ENCODE data around the gene VAV2.

Gene VAV2

DNA sequence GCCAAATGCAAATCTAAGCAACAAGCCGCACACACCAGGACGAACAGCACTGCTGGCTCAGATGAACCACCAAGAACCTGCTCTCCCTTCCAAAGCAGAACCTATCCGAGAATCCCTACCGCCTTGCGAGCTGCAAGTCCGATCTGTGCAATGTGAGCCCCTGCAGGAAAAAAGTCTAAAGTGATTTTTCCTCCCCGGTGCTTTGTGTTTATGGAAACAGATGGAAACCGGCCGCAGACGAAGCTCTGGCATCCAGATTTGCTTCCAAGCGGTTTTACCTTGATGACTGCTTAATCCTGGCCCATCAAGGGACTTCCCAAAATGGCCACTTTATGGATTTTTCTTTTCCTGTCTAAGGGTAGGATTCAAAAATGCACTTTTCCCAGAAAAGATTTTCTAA lies 112.5 kb downstream of the VAV2 start:
- H3K27me3 ChIP-seq = no peaks in the 10 kb centered on the region
- no peak overlapping the region for H3K27ac ChIP-seq
- TF ChIP-seq, protein P1, sequence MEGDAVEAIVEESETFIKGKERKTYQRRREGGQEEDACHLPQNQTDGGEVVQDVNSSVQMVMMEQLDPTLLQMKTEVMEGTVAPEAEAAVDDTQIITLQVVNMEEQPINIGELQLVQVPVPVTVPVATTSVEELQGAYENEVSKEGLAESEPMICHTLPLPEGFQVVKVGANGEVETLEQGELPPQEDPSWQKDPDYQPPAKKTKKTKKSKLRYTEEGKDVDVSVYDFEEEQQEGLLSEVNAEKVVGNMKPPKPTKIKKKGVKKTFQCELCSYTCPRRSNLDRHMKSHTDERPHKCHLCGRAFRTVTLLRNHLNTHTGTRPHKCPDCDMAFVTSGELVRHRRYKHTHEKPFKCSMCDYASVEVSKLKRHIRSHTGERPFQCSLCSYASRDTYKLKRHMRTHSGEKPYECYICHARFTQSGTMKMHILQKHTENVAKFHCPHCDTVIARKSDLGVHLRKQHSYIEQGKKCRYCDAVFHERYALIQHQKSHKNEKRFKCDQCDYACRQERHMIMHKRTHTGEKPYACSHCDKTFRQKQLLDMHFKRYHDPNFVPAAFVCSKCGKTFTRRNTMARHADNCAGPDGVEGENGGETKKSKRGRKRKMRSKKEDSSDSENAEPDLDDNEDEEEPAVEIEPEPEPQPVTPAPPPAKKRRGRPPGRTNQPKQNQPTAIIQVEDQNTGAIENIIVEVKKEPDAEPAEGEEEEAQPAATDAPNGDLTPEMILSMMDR (IDR thresholded peaks at IDR 0.05) = no peak
- no peak overlapping the region for H3K4me3 ChIP-seq (ENCODE audit: low read depth in 1 of 2, low read length in 1 of 2)
- H3K36me3 ChIP-seq = no peaks in the 10 kb centered on the region
- H3K9me3 ChIP-seq = no peaks in the 10 kb centered on the region
- H3K4me1 ChIP-seq (ENCODE audit: control insufficient read depth in 1 of 2, insufficient read depth in 1 of 2, low read depth in 1 of 2, low read length in 1 of 2) = no peaks in the 10 kb centered on the region

DNA sequence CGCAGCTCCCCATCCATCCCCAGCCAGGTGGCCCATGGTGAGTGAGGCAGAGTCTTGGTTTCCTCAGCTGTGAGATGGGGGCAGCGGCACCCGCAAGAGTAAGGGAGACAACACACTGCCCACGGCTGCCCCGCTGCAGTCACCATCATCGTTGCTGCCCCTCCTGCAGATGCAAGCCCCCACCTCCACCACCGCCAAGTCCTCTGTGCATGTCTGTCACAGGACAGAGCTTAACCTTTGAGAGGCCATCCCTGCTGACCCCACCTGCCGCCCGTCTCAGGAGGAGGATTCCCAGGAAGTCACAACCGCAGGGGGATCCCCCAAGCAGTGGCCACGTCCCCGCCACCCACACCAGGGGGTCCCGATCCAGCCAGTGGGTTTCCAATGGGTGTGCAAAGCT lies 113.7 kb downstream of the VAV2 start:
- Histone ChIP-seq H3K9me3 (no peaks in the 10 kb centered on the region), H3K4me1 (ENCODE audit: control insufficient read depth in 1 of 2, insufficient read depth in 1 of 2, low read depth in 1 of 2, low read length in 1 of 2) (no peaks in the 10 kb centered on the region), H3K27me3 (no peaks in the 10 kb centered on the region), H3K4me3 (ENCODE audit: low read depth in 1 of 2, low read length in 1 of 2) (no peak overlapping the region), H3K27ac (no peak overlapping the region), H3K36me3 (no peaks in the 10 kb centered on the region)
- TF ChIP-seq, protein P1 (IDR thresholded peaks at IDR 0.05) = no peak

DNA sequence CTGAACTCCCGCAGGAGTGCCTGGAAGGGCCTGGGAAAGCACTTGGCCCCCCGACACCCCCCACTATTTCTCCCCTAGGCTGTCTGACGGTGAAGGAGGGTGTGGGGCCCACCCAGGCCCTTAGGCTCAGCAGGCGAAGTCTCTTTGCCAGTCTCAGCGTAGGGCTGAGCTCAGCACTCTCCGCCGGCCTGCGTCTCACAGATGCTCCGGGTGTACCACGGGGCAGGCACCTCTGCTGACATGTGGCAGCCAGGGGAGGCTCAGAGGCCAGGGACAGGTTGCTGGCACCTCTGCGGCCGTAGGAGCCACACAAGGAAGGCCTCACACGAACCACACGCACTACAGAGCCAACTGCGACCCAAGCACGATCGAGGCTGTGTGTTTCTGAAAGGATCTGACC lies 114.2 kb downstream of the VAV2 start:
- Histone ChIP-seq H3K9me3 (no peaks in the 10 kb centered on the region), H3K27ac (no peak overlapping the region), H3K36me3 (no peaks in the 10 kb centered on the region), H3K27me3 (no peaks in the 10 kb centered on the region), H3K4me1 (ENCODE audit: control insufficient read depth in 1 of 2, insufficient read depth in 1 of 2, low read depth in 1 of 2, low read length in 1 of 2) (no peaks in the 10 kb centered on the region), H3K4me3 (ENCODE audit: low read depth in 1 of 2, low read length in 1 of 2) (no peak overlapping the region)
- TF ChIP-seq, protein P1 (IDR thresholded peaks at IDR 0.05) = no peak

DNA sequence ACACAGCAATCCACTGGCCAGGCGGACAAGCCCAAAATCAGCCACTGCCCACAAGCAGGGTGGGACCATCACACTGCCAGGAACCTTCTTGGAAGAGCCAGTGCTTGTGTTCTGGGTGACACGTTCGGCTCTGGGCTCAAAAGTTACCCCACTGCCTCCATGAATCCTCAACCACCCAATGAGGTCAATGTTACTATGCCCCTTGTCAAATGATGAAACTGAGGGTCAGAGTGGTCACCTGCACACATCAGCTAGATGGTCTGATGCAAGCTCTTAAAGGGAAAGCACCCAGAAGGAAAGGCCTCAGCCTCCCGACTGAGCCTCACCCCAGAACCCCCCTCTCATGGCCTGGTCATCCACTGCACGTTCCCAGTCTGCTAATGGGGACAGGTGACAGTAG lies 114.8 kb downstream of the VAV2 start:
- H3K27me3 ChIP-seq = no peaks in the 10 kb centered on the region
- H3K36me3 ChIP-seq = no peaks in the 10 kb centered on the region
- no peak overlapping the region for H3K4me3 ChIP-seq (ENCODE audit: low read depth in 1 of 2, low read length in 1 of 2)
- no peak overlapping the region for H3K27ac ChIP-seq
- TF ChIP-seq, protein P1 (IDR thresholded peaks at IDR 0.05) = no peak
- H3K9me3 ChIP-seq = no peaks in the 10 kb centered on the region
- no peaks in the 10 kb centered on the region for H3K4me1 ChIP-seq (ENCODE audit: control insufficient read depth in 1 of 2, insufficient read depth in 1 of 2, low read depth in 1 of 2, low read length in 1 of 2)

DNA sequence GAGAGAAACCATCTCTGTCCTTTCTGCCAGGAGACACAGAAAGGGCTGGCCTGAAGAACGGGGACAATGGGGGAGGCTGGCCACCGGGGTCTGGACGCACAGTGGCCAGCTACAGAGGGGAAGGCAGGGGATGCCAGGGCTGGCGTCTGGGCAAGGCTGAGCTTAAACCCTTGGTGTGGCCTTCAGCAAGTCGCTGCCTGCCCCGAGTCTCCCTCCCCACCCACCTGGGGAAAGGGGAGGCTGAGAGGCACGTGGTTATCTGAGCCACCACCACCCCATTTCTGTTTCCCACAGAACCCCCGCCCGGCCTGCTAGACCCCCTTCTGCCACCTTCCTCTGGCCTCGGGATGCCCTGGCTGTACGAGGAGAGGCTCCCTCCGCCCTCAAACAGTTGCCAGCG lies 115.3 kb downstream of the VAV2 start:
- no peaks in the 10 kb centered on the region for H3K27me3 ChIP-seq
- H3K36me3 ChIP-seq = no peaks in the 10 kb centered on the region
- no peak overlapping the region for H3K4me3 ChIP-seq (ENCODE audit: low read depth in 1 of 2, low read length in 1 of 2)
- no peaks in the 10 kb centered on the region for H3K4me1 ChIP-seq (ENCODE audit: control insufficient read depth in 1 of 2, insufficient read depth in 1 of 2, low read depth in 1 of 2, low read length in 1 of 2)
- H3K9me3 ChIP-seq = no peaks in the 10 kb centered on the region
- TF ChIP-seq, protein P1 (IDR thresholded peaks at IDR 0.05) = no peak
- H3K27ac ChIP-seq = no peak overlapping the region

DNA sequence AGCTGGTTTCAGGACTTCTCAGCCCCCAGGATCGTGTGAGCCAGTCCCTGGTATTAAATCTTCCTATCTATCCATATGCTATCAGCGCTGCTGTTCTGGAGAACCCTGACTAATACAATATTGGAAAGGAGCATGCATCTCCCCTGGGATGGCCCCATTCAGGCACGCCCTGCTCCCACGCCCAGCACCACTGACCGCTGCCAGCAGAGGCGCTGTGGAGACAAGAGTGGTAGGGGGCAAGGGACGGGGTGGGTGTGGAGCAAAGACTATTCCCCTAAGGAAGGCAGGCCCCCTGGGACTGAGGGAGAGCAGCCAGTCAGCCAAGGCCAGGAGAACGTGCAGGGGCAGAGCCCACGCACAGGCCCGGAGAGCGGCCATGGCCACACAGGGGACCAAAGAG lies 116.0 kb downstream of the VAV2 start:
- no peak overlapping the region for H3K27ac ChIP-seq
- H3K36me3 ChIP-seq = no peaks in the 10 kb centered on the region
- H3K4me3 ChIP-seq (ENCODE audit: low read depth in 1 of 2, low read length in 1 of 2) = no peak overlapping the region
- H3K4me1 ChIP-seq (ENCODE audit: control insufficient read depth in 1 of 2, insufficient read depth in 1 of 2, low read depth in 1 of 2, low read length in 1 of 2) = no peaks in the 10 kb centered on the region
- TF ChIP-seq, protein P1 (IDR thresholded peaks at IDR 0.05) = no peak
- peaks cover under 1% of the 10 kb centered on the region for H3K27me3 ChIP-seq
- no peaks in the 10 kb centered on the region for H3K9me3 ChIP-seq
